Fibroblast of villous mesenchyme (primary cell): ENCODE data around the gene HEBP1. TPM values are rescaled to one million over a fixed set of nuclear protein-coding genes. Genes with fewer than 3 reads are reported as not detected.

Source experiments
- DNase-seq: peaks from one replicate; pipeline ENCODE4 v3.0.0-alpha.2; 2010; ENCODE audit warnings: low read depth
- H3K4me3 ChIP-seq: 2 replicates; pipeline ENCODE4 v1.5.1; 2011; ENCODE audit warnings: low read depth, mild to moderate bottlenecking, low read length
- CTCF ChIP-seq: IDR thresholded peaks from 2 replicates; pipeline ENCODE4 v1.5.1; 2012; ENCODE audit warnings: low read depth, mild to moderate bottlenecking, low read length; ENCODE audit not compliant: insufficient read depth
- total RNA-seq: library from RNA; depleted of rRNA; stranded (reverse); fragments of >200 nt; gene quantifications from 2 replicates; pipeline ENCODE4 v1.2.3, GENCODE V29; 2012

HEBP1 gene
- total RNA-seq, 1 donor: 19.9 TPM

- no peak overlapping the region for H3K4me3 ChIP-seq
- peak; percentile 70 for DNase-seq
- TF ChIP-seq CTCF: peak; percentile 71
Observed at GRCh38 chr12:12983420-12984035, 16.5 kb downstream of the HEBP1 start.

DNA sequence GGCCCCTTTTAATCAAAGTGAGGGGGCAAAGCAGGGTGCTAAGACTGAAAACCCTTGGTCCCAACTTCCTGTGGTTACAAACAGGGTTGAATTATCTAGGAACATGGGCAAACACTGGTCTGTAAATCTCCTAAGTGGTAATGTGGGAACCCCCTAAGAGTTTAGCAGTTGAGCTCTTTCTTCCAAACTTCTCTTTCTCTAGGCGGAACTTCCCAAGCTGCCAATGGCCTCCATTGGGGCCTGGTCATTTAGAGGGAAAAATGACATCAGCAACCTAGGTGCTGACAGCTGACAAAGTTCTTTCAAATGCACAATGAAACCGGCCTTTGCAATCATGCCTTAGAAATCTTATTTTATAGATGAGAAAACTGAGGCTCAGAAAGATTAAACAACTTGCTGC, 17.7 kb downstream of the HEBP1 start:
- DNase-seq: no peak
- no peak overlapping the region for H3K4me3 ChIP-seq
- TF ChIP-seq CTCF: no peak

DNA sequence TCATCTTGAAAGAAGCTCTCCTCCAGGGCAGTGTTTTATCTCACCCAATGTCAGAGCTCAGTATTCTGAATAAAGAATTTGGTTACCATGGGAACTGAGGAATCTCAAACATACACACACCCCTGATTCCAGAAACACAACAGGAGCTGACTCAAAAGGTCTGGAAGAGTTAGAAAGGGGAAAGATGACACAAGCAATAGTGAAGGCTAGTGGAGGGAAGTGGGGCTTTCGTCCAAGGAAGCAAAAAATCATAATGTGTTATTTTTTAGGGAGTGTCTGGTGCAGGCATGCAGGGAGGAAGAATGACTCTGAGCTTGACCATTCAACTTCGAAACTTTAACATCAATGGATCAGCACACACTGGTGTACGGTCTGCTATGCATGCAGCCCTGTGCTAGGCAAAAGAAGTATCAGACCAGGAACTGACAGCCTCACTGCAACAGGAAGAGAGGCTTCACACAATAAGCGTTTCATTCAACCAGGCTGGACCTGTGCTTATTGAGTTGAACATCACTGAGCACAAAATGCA, 20.3 kb downstream of the HEBP1 start:
- DNase-seq: peak; percentile 95
- TF ChIP-seq CTCF: no peak
- no peak overlapping the region for H3K4me3 ChIP-seq

DNA sequence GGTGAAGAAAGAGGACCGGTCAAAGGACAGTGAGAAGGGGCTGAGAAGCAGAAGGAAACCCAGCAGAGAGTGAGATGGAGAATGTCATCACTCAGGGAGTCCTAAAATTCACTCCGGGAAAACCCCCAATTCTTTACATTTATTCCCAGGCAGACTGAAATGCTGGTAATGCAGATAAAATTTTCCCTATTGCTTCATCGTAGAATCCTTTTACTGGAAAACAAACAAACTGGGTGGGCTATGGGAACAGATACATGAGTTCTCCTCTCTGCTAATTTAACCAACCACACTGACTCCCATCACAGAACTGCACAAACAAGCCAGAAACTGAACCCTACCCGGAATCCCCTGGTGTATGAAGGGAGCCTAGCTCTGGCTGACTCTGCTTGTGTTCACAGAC, 20.9 kb downstream of the HEBP1 start:
- peak; percentile 88 for DNase-seq
- TF ChIP-seq CTCF: no peak
- no peak overlapping the region for H3K4me3 ChIP-seq

- DNase-seq: no peak
- H3K4me3 ChIP-seq: no peak overlapping the region
- no peak for TF ChIP-seq CTCF
Observed at GRCh38 chr12:12977231-12977630, 22.8 kb downstream of the HEBP1 start.

- peak; percentile 96 for DNase-seq
- TF ChIP-seq CTCF: no peak
- no peak overlapping the region for H3K4me3 ChIP-seq
Observed at GRCh38 chr12:12976366-12976765, 23.7 kb downstream of the HEBP1 start.
